PC-3 (cell line): ENCODE results near the gene FAM171A2. TPM values are rescaled to one million over a fixed set of nuclear protein-coding genes. Genes with fewer than 3 reads are reported as not detected.

ENCODE experiments used
- ATAC-seq: fragments of 200-7000 bp; cut with Tn5 transposase; 2 replicates; pipeline ENCODE4 v1.9.1; 2020; ENCODE audit warnings: mild to moderate bottlenecking, moderate library complexity
- BruUV-seq: library from RNA; stranded (reverse); fragments of 400-500 nt; replicated peaks from 2 replicates; lab custom pipeline; 2021; lab: Mats Ljungman, UMichigan
- CTCF ChIA-PET: fragments of 300-600 bp; sonication (Branson Sonifier 250); formaldehyde crosslinking; loops from one replicate; lab custom pipeline; 2022; ENCODE audit warnings: antibody characterized with exemption; lab: Charles Lee
- POLR2A ChIA-PET: fragments of 300-600 bp; sonication (Branson Sonifier 250); formaldehyde crosslinking; loops from one replicate; lab custom pipeline; 2022; ENCODE audit warnings: antibody characterized with exemption; ENCODE audit not compliant: unreplicated experiment; lab: Charles Lee
- DNase-seq: peaks from one replicate; pipeline ENCODE4 v3.0.0-alpha.2; 2015
- H2AFZ ChIP-seq: fragments of 300-600 bp; sonication (generic); 2 replicates; pipeline ENCODE4 v1.6.0; 2016; ENCODE audit warnings: antibody characterized with exemption, low read length
- H3F3A ChIP-seq: fragments of 300-600 bp; sonication (generic); one replicate; pipeline ENCODE4 v1.6.0; 2017; ENCODE audit warnings: antibody characterized with exemption, low read length, control low read depth, mild to moderate bottlenecking; ENCODE audit not compliant: unreplicated experiment
- H3K27ac ChIP-seq: fragments of 300-600 bp; sonication (generic); 2 replicates; pipeline ENCODE4 v1.5.1; 2016; ENCODE audit warnings: mild to moderate bottlenecking, low read length
- H3K27me3 ChIP-seq: fragments of 300-600 bp; sonication (generic); 2 replicates; pipeline ENCODE4 v1.6.1; 2016; ENCODE audit warnings: low read length, mixed read lengths
- H3K36me3 ChIP-seq: fragments of 300-600 bp; sonication (generic); 2 replicates; pipeline ENCODE4 v1.6.1; 2016; ENCODE audit warnings: low read depth, mixed run types, low read length, mixed read lengths
- H3K4me1 ChIP-seq: fragments of 300-600 bp; sonication (generic); 2 replicates; pipeline ENCODE4 v1.5.1; 2016; ENCODE audit warnings: low read length; ENCODE audit not compliant: insufficient read depth
- H3K4me2 ChIP-seq: fragments of 300-600 bp; sonication (generic); 2 replicates; pipeline ENCODE4 v1.6.0; 2016; ENCODE audit warnings: low read length
- H3K4me3 ChIP-seq: fragments of 300-600 bp; sonication (generic); 2 replicates; pipeline ENCODE4 v1.5.1; 2016; ENCODE audit warnings: mild to moderate bottlenecking, low read length, mixed read lengths
- H3K79me2 ChIP-seq: fragments of 300-600 bp; sonication (generic); 2 replicates; pipeline ENCODE4 v1.6.1; 2017; ENCODE audit warnings: low read length, mixed read lengths
- H3K9ac ChIP-seq: fragments of 300-600 bp; sonication (generic); 2 replicates; pipeline ENCODE4 v1.6.0; 2016; ENCODE audit warnings: mild to moderate bottlenecking, low read length
- H3K9me2 ChIP-seq: fragments of 300-600 bp; sonication (generic); replicated peaks from 2 replicates; pipeline ENCODE4 v1.6.1; 2016; ENCODE audit warnings: mixed run types, low read length, mixed read lengths
- H3K9me3 ChIP-seq: fragments of 300-600 bp; sonication (generic); 2 replicates; pipeline ENCODE4 v1.6.1; 2016; ENCODE audit warnings: low read length, mixed read lengths
- H4K20me1 ChIP-seq: fragments of 300-600 bp; sonication (generic); 2 replicates; pipeline ENCODE4 v1.6.1; 2016; ENCODE audit warnings: low read length, mixed read lengths
- EZH2 ChIP-seq: fragments of 300-600 bp; sonication (generic); IDR thresholded peaks from one replicate; pipeline ENCODE4 v1.6.1; 2017; ENCODE audit warnings: antibody characterized with exemption, mild to moderate bottlenecking, low read length; ENCODE audit not compliant: unreplicated experiment
- EZH2phosphoT487 ChIP-seq: fragments of 300-600 bp; sonication (generic); IDR thresholded peaks from 2 replicates; pipeline ENCODE4 v1.6.1; 2018; ENCODE audit warnings: mild to moderate bottlenecking, antibody characterized with exemption, low read length, borderline replicate concordance
- intact Hi-C: fragments of 100-400 bp; cut with micrococcal nuclease; formaldehyde crosslinking; loops from 2 replicates; pipeline ENCODE4 v1.9.0; 2023
- total RNA-seq: library from RNA; depleted of rRNA; stranded (reverse); fragments of >200 nt; gene quantifications from 2 replicates; pipeline ENCODE4 v1.2.3, GENCODE V29; 2014
- TF ChIP-seq, protein P1 (sequence below): fragments of 300-600 bp; sonication (generic); conservative IDR thresholded peaks from 2 replicates; pipeline ENCODE4 v1.5.1; 2017; ENCODE audit warnings: antibody characterized with exemption, low read depth, mild to moderate bottlenecking, low read length

FAM171A2 gene
- total RNA-seq, 1 experiment from 2014 or later, result 16.3 TPM

DNA sequence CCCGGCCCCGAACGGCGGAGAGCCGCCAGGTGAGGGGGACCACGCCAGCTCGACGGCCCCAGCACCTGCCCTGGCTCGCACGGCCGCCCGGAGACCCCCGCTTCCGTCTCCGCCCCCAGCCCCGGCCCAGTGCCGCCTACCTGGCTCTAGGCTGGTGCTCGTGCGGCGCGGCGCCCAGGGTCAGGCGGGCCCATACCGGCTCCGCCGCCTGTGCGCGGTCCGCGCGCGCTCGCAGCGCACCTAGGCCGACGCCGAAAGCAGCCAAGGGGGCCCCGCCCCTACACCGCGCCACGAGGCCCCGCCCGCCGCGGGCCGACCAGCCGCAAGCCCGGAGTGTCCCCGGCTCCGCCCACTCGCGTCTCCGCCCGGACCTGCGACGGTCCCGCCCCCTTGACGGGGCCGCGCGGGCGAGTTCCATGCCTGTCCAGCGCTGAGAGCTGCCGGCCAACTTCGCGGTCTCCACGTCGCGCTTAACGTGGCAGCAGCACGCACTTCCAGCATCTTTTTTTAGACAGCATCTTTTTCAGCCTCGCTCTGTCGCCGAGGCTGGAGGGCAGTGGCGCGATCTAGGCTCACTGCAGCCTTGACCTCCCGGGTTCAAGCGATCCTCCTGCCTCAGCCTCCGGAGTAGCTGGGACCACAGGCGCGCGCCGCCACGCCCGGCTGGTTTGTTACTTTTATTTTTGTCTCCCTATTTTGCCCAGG lies 38.9 kb downstream of the FAM171A2 start, which contains the start of gene SLC25A39:
Gene SLC25A39, minus strand, starts transcription at position 253 of the 705 bp plus-strand sequence. CDS start 1,261 bp downstream, outside the sequence.
- H3K79me2 ChIP-seq, result peaks cover 41% of the 10 kb centered on the region
- H3K4me3 ChIP-seq, result peak within 1 kb of the TSS; percentile 81
- peak within 1 kb of the TSS; percentile 66 for H2AFZ ChIP-seq
- ChIA-PET POLR2A (no interaction called here), CTCF (interaction anchor here (0.5 to 1.0 kb wide), 4 partner anchors 39 to 116 kb away, joined by 3 to 4 read pairs (median 4); partner anchors contain the start of gene FAM171A2)
- ATAC-seq (peak; percentile 74), DNase-seq (peak; percentile 98)
- no peaks in the 10 kb centered on the region for H3K9me2 ChIP-seq
- H3K9me3 ChIP-seq, result no peaks in the 10 kb centered on the region
- H3K27ac ChIP-seq, result peak within 1 kb of the TSS; percentile 51
- H3F3A ChIP-seq, result no peaks in the 10 kb centered on the region
- H3K4me2 ChIP-seq, result peak within 1 kb of the TSS; percentile 94
- peak within 1 kb of the TSS; percentile 98 for H3K9ac ChIP-seq
- no TSS peak for BruUV-seq
- H3K27me3 ChIP-seq, result no peaks in the 10 kb centered on the region
- H3K4me1 ChIP-seq, result peaks cover 8% of the 10 kb centered on the region; the same call in 1 of the 2 replicates
- intact Hi-C loops, result loop anchor here (1.0 kb wide), 2 partner anchors 102 to 106 kb away; no protein-coding TSS in a partner anchor
- 0 out of 2 replicates have a peak, but pooled peaks cover 6% of the 10 kb centered on the region for H4K20me1 ChIP-seq
- H3K36me3 ChIP-seq, result peaks cover 27% of the 10 kb centered on the region
- no peak for TF ChIP-seq EZH2
- TF ChIP-seq EZH2phosphoT487, result no peak
- TF ChIP-seq, protein P1, sequence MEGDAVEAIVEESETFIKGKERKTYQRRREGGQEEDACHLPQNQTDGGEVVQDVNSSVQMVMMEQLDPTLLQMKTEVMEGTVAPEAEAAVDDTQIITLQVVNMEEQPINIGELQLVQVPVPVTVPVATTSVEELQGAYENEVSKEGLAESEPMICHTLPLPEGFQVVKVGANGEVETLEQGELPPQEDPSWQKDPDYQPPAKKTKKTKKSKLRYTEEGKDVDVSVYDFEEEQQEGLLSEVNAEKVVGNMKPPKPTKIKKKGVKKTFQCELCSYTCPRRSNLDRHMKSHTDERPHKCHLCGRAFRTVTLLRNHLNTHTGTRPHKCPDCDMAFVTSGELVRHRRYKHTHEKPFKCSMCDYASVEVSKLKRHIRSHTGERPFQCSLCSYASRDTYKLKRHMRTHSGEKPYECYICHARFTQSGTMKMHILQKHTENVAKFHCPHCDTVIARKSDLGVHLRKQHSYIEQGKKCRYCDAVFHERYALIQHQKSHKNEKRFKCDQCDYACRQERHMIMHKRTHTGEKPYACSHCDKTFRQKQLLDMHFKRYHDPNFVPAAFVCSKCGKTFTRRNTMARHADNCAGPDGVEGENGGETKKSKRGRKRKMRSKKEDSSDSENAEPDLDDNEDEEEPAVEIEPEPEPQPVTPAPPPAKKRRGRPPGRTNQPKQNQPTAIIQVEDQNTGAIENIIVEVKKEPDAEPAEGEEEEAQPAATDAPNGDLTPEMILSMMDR, result no peak

DNA sequence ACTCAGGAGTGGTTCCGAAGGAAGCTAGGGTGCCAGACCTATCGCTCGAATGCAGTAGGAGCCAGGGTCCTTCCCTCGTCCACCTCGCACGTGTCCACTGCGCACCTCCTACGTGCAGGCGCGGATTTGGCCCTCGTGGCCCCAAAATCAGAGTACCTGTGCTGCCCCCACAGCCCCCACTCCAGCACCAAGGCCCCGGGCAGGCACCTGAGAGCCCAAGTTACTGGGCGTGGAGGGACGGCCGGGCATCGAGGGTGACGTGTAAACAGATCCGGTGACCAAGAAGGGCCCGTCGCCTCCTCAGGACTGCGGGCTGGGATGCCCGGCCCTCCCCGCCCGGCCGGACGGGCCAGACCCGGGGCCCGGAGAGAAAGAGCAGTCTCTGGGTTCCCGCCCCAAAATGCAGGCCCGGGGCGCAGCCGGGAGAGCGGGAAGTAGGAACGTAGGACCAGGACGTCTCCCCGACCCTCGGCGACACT lies 39.5 kb downstream of the FAM171A2 start:
- Histone ChIP-seq H3K9me3 (no peaks in the 10 kb centered on the region), H3K4me1 (peaks cover 8% of the 10 kb centered on the region; the same call in 1 of the 2 replicates), H3K9ac (peak overlapping the region; percentile 98), H3F3A (no peaks in the 10 kb centered on the region), H4K20me1 (0 out of 2 replicates have a peak, but pooled peaks cover 6% of the 10 kb centered on the region), H3K27ac (peak overlapping the region; percentile 51), H3K27me3 (no peaks in the 10 kb centered on the region), H2AFZ (peak overlapping the region; percentile 34), H3K36me3 (peaks cover 31% of the 10 kb centered on the region), H3K9me2 (no peaks in the 10 kb centered on the region), H3K4me2 (peak overlapping the region; percentile 94), H3K4me3 (peak overlapping the region; percentile 81), H3K79me2 (peaks cover 41% of the 10 kb centered on the region)
- no TSS peak for BruUV-seq
- DNase-seq (peak; percentile 39), ATAC-seq (peak; percentile 33)
- POLR2A ChIA-PET, result no interaction called here
- intact Hi-C loops, result loop anchor here (1.0 kb wide), 2 partner anchors 102 to 106 kb away; no protein-coding TSS in a partner anchor
- CTCF ChIA-PET, result interaction anchor here (0.6 to 1.0 kb wide), 2 partner anchors 104 to 110 kb away, joined by 4 to 7 read pairs; partner anchors contain the start of gene UBTF
- TF ChIP-seq EZH2phosphoT487 (no peak), EZH2 (no peak)
- TF ChIP-seq, protein P1, result no peak
